ENCODE measurements around the gene TUNAR. TPM values are rescaled to one million over a fixed set of nuclear protein-coding genes. Genes with fewer than 3 reads are reported as not detected.

The TUNAR gene
- total and polyA plus RNA-seq, 2 of the 4 experiments (the other 2 are of a cell fraction) = not detected

- TF ChIP-seq MAZ (IDR thresholded peaks at IDR 0.05; ENCODE audit: borderline replicate concordance, low read depth, low read length) (no peak), NFE2L2 (IDR thresholded peaks at IDR 0.05; ENCODE audit: low read depth, low read length) (no peak), MAFK (IDR thresholded peaks at IDR 0.05; ENCODE audit: low read depth, low read length) (no peak), USF2 (IDR thresholded peaks at IDR 0.05; ENCODE audit: low read depth, low read length) (no peak), SMC3 (IDR thresholded peaks at IDR 0.05; ENCODE audit: low read depth, low read length) (no peak), MXI1 (IDR thresholded peaks at IDR 0.05; ENCODE audit: borderline replicate concordance, low read depth, low read length) (no peak), CHD1 (IDR thresholded peaks at IDR 0.05; ENCODE audit: low read depth, low read length) (no peak), CTCF (conservative IDR thresholded peaks at IDR 0.05; ENCODE audit: low read depth, low read length) (no peak), FOS (IDR thresholded peaks at IDR 0.05; ENCODE audit: low read depth, low read length) (no peak)
- dilution Hi-C loops (cut with HindIII; ENCODE audit: low sequenced_read_pairs, unreplicated experiment) (no loop called here), in situ Hi-C loops (cut with MboI; ENCODE audit: low sequenced_read_pairs) (no loop called here), intact Hi-C loops (cut with micrococcal nuclease) (no loop called here)
- H4K20me1 ChIP-seq (ENCODE audit: insufficient read depth, low read length) = no peaks in the 10 kb centered on the region
- ATAC-seq (ENCODE audit: low read depth) = no peak
- CTCF ChIA-PET = no interaction called here
- no peak overlapping the region for H4K8ac ChIP-seq (ENCODE audit: low read depth in 2 of 2, low read length in 2 of 2)
- H3K9me3 ChIP-seq (ENCODE audit: control insufficient read depth, insufficient read depth, low read length) = no peaks in the 10 kb centered on the region
- H3K18ac ChIP-seq (ENCODE audit: low read depth, low read length) = no peak overlapping the region
- no peak overlapping the region for H3K9ac ChIP-seq (ENCODE audit: low read depth, low read length)
- no TSS peak for BruUV-seq (replicated peaks)
- H3K23ac ChIP-seq (ENCODE audit: low read depth, low read length) = no peak overlapping the region
- no peak overlapping the region for H3K4me2 ChIP-seq (ENCODE audit: low read depth, low read length)
- H3K56ac ChIP-seq (ENCODE audit: extremely low read depth, insufficient read depth, low read length) = no peak overlapping the region
- DNase-seq = no peak
- H2AK9ac ChIP-seq (replicated peaks; ENCODE audit: low read depth, low read length, poor library complexity) = no peak overlapping the region
- H3K4ac ChIP-seq (ENCODE audit: low read depth, low read length) = no peak overlapping the region
- no peak overlapping the region for H4K5ac ChIP-seq (ENCODE audit: low read depth, low read length)
- H2BK5ac ChIP-seq (ENCODE audit: low read depth, low read length, poor library complexity, severe bottlenecking) = no peak overlapping the region
- H3K9me1 ChIP-seq (ENCODE audit: insufficient read depth, low read length) = no peaks in the 10 kb centered on the region
- no peaks in the 10 kb centered on the region for H3K4me1 ChIP-seq (ENCODE audit: control insufficient read depth, insufficient read depth, low read length)
- no peak overlapping the region for H2BK15ac ChIP-seq (ENCODE audit: low read depth, low read length)
- H3K4me3 ChIP-seq (ENCODE audit: insufficient read depth, low read depth, low read length) = no peak overlapping the region
- no peak overlapping the region for H2AK5ac ChIP-seq (ENCODE audit: low read depth, low read length)
- H2BK120ac ChIP-seq (ENCODE audit: low read depth, low read length) = no peak overlapping the region
- H3K14ac ChIP-seq (replicated peaks; ENCODE audit: low read depth, low read length) = no peak overlapping the region
- H2AFZ ChIP-seq (replicated peaks; ENCODE audit: low read length, poor library complexity) = no peak overlapping the region
- H3K36me3 ChIP-seq (ENCODE audit: control insufficient read depth, insufficient read depth, low read length) = no peaks in the 10 kb centered on the region
- H3K79me1 ChIP-seq (ENCODE audit: low read depth in 1 of 2, low read length in 2 of 2) = no peaks in the 10 kb centered on the region
- no peak overlapping the region for H4K91ac ChIP-seq (ENCODE audit: insufficient read depth, low read depth, low read length)
- H3K27me3 ChIP-seq (ENCODE audit: control insufficient read depth, insufficient read depth, low read length) = no peaks in the 10 kb centered on the region
- POLR2A ChIA-PET (ENCODE audit: unreplicated experiment) = no interaction called here
- H2BK20ac ChIP-seq (ENCODE audit: low read depth, low read length) = no peak overlapping the region
- no peak overlapping the region for H3K27ac ChIP-seq (ENCODE audit: insufficient read depth, low read length)
Observed at GRCh38 chr14:95961481-95961880, 84.8 kb downstream of the TUNAR start.
